GM15510 (cell line): Measurements from ENCODE around the gene OPRL1.

Experiments used
- POLR2A ChIP-seq: IDR thresholded peaks from 3 replicates; pipeline ENCODE4 v1.6.1; 2011; ENCODE audit warnings: borderline replicate concordance; ENCODE audit not compliant: insufficient read length; ENCODE audit errors: extremely low read depth

Gene OPRL1

DNA sequence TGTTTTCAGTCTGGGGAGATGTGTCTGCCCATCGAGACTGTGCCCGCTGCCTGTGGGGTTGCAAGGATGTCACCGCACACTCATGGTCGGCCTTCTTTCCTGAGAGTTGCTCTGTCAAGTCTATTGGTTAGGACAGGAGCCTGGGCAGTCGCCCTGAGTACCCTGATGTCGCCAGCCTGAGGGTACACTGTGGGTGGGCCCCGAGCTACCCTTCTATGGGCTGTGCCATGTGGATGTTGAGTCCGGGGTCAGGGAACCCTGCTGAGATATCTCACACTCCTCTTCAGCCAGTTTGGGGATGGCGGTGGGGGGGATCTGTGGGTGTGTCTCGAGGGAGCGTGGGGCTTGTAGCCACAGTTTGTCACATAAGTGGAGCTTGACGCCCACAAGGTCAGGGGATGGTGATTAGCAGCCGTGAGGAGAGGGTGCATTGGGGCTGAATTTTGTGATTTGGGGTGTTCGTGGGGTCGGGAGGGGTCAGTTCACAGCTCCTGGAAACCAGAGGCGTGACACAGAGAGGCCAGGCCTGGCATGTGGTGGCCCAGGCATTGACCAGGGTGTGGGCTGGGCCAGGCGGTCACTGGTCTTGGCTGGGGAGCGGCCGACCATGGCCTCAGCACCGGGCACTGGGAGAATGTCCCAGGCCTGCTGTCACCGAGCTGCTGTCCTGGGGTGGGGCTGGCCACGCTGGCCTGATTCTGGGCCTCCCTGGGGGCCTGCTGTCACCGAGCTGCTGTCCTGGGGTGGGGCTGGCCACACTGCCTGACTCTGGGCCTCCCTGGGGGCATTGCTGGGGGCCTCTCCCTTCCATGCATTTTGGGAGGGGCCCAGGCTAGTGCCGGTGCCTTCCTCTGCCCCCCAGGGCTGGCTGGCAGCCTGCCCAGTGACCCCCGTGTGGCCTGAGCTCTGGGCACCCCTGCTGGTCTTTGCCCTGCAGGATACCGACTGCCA lies 29.1 kb downstream of the OPRL1 start:
- no peak for TF ChIP-seq POLR2A

DNA sequence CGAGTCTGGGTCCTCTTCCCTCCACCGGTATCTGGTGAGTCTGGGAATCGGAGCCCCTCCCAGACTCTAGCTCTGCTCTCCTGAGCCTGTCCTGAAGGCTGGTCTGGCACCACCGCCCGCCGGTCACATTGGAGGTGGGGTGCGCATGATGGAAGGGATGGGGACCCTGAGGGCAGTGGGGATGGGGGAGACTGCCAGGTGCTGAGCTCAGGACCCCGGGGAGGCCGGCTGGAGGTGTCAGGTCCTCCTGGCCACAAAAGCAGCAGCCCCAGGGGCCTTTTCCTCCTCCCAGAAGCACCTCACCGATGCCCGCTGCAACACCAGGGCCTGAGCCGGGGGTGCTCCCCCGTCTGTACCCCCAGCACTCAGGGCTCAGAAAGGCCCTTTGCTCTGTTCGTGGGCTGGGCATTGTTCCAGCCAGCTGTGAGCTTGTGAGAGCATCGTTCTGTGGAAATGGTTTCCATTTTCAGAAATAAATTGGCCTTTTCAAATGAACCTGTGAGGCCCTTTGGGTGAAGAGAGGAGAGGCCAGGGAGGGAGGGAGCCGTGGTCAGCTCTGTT lies 30.0 kb downstream of the OPRL1 start:
- no peak for TF ChIP-seq POLR2A

DNA sequence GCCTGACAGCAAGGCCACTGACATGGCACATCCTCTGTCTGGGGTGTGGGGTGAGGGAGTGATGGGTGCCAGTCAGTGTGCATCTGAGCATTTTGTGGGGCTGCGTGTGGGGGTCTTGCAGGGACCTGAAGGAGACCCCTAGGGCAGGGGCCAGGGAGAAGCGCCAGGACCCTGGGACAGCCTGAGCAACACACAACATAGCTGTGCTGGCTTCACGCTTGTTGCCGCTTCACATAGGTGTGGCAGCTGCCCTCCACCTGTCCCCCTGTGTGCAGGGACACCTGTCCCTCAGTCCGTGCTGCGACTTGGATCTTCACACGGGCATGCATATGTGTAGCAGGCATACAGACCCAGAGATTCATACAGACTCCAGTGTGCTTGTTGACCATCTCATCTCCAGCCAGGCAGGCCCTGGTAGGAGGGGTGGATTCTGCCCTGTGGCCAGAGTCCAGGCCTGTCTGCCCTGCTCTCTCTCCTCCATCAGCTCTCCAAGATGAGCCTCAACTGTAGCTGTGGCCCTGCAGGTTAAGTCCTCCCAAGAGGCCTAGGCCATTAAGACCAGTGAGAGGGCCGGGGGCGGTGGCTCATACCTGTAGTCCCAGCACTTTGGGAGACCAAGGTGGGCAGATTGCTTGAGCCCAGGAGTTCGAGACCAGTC lies 30.7 kb downstream of the OPRL1 start:
- TF ChIP-seq POLR2A: no peak

DNA sequence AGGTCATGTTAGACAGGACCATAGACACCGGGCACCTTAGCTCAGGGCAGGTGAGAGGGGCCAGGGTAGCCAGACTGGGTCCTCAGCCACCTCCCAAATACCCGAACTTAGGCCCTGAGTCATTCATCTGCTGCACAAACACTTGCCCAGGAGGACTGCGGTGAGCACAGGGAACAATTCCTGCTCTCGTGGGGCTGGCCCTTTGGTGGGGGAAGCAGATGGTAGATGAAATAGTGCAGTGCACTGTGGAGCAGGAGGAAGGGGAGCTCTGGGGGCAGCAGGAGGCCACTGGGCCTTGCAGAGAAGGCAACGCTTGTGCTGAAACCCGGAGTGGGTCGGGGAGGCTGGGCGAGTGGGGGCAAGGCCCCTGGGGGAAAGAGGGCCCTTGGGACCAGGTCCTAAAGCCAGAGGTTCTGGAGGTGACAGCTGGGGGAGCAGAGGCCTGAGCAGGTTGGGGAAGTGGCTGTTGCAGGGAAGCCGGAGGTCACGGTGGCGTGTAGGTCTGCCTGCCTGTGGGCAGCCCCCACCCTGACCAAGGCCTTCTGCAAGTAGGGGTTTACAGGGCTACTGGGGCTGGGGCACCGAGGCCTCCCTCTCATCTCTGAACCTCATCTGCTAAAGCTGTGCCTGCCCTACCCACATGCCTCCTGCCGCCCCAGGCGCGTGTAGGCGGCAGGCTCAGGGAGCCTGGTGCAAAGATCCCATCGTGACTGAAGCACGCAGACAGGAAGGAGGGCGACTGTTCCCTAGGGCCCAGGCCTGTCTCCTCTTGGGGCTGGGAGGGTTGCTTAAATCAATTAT lies 32.2 kb downstream of the OPRL1 start:
- no peak for TF ChIP-seq POLR2A

DNA sequence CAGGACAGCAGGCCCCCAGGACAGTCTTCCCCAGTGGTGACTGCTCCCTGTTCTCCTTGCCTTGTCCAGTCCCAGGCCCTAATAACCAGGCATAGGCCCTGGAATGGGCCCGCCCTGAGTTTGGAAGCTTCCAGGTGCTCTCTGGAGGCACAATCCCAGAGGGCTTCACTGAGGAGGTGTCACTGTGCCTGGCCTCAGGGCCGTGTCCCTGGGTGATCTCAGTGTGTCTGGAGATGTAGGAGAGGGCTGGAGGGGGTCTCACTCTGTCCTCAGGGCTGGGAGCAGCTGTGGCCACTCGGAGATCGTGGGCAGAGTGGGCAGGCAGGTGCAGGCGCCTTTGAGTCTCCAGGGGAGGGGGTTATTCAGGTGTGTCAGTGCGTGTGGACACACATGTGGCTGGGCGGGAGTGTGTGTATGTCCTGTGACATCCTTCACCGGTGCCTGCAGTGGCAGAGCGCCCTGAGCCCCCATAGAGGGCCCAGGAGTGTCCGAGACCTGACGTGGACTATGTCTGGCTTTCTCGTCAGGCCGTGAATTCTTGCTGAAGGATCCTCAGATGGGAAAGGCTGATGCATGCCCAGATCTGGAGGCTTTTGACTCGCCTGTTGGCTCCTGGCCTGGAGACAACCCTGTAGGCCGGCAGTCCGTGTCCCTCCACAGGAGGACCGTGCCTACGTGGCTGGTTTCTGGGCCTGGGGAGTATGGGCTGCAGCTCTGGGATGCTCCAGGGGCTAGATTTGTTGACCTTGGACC lies 33.0 kb downstream of the OPRL1 start:
- no peak for TF ChIP-seq POLR2A

DNA sequence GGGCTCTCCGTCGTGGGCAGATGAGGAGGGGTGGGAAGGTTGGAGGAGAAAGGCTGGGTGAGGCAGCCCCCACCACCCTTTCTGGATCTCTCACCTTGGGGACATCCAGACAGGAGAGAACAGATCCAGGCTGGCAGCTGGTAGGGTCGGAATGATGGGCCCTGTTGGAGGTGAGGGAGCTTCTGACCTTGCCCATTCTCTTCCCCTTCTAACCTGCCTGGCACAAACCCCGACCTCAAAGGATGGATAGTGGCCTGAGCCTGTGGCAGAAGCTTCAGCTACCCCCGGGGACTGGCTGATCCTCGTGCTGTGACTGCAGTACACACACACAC lies 33.5 kb downstream of the OPRL1 start:
- TF ChIP-seq POLR2A: no peak

DNA sequence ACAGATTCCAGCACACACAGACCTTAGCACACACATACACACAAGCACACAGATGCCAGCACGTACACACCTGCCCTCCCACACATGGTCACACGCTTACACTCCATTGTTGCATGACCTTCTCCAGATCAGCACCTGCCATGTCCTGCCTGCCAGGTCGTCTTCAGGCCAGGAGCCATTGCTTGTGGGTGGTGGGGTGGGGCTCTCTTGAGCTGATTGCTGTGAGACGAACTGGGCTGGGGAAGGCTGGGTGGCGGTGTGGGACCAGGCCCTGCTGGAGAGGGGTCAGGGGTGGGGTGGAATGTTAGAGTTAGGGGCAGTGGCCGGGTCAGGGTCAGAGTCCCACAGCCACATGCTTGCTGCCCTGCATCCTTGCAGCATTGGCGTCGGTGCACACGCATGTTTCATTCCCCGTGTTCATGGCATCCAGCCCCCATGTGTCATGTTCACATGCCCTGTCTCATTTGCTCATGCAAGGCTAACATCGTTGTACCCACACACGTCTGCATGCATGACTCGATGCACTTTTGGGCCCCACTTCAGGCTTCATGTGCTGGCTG lies 34.0 kb downstream of the OPRL1 start:
- no peak for TF ChIP-seq POLR2A

DNA sequence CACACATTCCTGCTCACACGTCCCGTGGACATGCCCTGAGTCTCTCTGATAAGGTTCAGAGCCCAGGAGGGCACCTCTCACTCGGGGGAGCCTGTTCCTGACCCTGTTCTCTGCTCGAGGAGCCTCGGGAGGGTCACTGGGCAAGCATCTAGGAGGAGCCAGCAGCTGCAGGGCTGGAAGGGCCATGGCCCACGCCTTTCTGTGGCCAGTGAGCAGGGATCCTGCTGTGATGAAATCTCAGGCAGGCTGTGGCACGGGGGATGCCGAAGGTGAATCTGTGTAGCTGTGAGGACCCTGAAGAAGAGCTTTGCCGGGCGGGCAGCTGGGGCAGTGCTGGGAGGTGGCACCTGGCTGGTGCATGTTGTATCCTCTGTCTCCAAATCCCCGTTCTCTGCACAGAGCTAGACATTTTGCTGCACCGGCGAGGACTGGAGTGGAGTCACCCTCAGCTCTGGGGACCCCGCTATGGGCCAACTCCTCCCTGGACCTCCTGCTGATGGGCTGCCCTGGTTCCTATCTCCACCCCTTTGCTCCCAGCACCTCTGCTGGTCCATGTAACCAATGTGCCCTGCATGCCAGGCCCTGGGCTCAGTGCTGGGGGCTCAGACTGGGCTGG lies 34.6 kb downstream of the OPRL1 start:
- no peak for TF ChIP-seq POLR2A

DNA sequence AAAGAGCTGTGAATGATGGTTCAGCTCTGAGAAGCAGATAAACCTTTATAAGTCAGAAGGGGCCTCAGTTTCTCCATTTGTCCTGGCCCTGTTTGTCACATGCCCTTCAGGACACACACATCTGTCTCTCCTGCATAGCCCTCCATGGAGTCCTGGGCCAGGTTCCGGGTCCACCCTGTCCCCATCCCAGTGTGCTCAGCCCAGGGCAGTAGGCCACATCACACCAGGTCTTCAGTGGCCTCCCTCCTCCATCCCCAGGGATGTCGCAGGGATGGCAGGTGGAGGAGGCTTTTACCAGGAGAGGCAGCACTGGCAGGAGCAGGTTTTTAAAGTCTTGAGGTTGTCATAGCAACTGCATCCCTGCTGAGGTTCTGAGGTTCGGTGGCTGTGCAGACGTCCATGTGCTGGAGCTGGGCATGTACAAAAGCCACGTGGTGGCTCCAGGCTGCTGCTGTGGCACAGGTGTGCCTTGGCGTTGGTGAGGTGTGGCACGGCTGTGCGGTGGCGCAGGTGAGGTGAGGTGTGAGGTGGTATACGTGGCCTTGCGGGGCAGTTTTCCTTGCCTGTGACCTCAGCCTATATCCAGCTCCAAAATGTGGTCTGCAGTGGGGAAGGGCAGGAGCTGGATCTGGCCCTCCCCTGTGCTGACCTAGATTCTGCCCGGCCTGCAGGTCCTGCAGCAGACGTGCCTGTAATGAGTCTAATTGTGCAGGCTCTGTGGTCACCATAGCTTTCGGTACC lies 35.5 kb downstream of the OPRL1 start:
- TF ChIP-seq POLR2A: no peak

DNA sequence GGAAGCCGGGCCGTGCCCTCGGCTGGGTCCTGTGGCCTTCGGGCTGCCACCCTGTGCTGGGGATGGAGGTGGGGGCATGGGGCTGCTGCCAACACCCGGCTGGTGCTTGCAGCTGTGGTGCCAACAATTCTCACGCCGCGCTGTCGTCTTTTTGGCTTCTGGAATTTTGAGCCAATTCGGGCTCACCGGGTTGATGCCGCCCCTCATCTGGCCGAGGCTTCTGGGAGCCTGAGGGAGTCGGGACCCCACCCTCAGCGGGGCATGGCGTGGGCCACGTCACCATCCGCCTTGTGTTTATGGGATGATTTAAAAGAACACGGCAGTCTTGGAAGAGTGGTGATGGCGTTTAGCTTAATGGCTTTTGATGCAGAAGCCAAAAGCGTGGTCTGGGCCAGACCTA lies 36.1 kb downstream of the OPRL1 start:
- TF ChIP-seq POLR2A: no peak

DNA sequence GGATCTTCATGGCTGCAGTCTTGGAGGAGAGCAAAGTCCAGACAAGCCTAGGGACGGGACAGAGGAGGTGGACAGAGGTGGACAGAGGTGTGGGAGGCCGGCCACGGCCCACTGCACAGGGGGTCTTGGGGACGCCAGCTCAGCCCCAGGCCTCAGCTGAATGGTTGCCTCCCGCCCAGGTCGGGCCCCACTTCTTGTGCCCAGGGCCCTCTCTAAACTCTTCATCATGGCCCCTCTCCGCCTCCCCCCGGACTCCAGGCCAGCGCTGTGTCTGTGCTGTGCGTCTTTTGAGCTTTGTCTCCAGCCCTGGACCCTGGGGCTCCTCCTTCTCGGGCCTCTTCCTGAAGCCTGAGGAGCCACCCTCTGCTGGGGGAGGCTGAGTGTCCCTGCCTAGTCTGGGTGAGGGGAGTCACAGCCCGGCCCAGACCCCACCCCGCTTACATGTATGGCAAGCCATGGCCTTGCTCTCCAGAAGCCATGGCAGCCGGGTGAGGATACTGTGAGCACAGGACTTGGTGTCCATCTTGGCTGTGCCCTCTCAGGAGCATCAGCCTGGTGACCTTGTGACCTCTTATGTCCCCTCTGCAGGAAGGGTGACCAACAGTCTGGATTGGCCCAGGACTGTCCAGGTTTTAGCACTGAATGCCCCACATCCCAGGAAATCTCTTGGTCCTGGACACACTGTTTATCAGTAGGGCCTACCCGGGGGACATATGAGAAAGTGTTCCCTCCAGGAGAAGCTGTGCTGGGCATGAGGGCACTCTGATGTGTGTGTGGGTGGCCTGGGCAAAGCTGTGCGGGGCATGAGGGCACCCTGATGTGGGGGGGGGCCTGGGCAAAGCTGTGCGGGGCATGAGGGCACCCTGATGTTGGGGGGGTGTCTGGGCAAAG lies 36.9 kb downstream of the OPRL1 start:
- TF ChIP-seq POLR2A: no peak

DNA sequence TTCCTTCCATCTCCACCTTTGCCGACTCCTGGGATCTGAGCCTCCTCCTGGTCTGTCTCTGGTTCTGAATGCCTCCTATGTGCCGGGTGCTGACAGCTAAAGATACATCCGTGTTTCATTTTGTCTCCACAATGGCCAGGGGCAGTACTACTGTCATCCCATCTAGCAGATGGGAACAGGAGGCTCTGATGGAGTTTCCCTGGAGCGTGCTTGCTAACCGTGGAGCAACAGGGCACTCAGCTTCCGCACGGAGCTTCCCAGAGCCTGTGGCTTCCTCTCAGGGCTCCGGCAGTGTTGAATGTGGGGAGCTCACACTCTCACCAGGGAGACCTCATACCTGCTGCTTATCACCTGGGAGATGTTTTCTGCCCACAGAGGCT lies 39.4 kb downstream of the OPRL1 start:
- no peak for TF ChIP-seq POLR2A
